Adipocyte (in vitro differentiated cells): Measurements from ENCODE around the gene SNTG2.

Source experiments
- DNase-seq: peaks from one replicate; pipeline ENCODE4 v3.0.0-alpha.2; 2015; ENCODE audit warnings: low read depth
- H3K27me3 ChIP-seq: replicated peaks from 2 replicates; pipeline ENCODE4 v1.7.0; 2013; ENCODE audit warnings: mild to moderate bottlenecking, low read length, moderate library complexity; ENCODE audit not compliant: control insufficient read depth, insufficient read depth
- H3K36me3 ChIP-seq: 2 replicates; pipeline ENCODE4 v1.7.0; 2013; ENCODE audit warnings: low read length, mild to moderate bottlenecking, moderate library complexity; ENCODE audit not compliant: control insufficient read depth, insufficient read depth, severe bottlenecking
- H3K4me1 ChIP-seq: 2 replicates; pipeline ENCODE4 v1.7.0; 2013; ENCODE audit warnings: mild to moderate bottlenecking, low read length, moderate library complexity; ENCODE audit not compliant: control insufficient read depth, insufficient read depth
- H3K4me3 ChIP-seq: 2 replicates; pipeline ENCODE4 v1.7.0; 2013; ENCODE audit warnings: mild to moderate bottlenecking, low read length, moderate library complexity
- H3K9ac ChIP-seq: 2 replicates; pipeline ENCODE4 v1.7.0; 2013; ENCODE audit warnings: mild to moderate bottlenecking, low read length, moderate library complexity
- H3K9me3 ChIP-seq: 2 replicates; pipeline ENCODE4 v1.7.0; 2013; ENCODE audit warnings: mild to moderate bottlenecking, low read length, moderate library complexity; ENCODE audit not compliant: control insufficient read depth

Gene SNTG2

DNA sequence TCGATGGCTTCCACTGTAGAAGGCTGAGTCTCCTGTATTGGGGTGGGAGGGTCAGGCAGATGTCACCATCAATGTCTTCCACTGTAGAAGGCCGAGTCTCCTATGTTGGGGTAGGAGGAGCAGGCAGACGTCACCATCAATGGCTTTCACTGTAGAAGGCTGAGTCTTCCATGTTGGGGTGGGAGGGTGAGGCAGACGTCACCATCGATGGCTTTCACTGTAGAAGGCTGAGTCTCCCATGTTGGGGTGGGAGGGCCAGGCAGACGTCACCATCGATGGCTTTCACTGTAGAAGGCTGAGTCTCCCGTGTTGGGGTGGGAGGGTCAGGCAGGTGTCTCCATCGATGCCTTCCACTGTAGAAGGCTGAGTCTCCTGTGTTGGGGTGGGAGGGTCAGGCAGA, 345.1 kb downstream of the SNTG2 start:
- Histone ChIP-seq H3K36me3 (no peaks in the 10 kb centered on the region), H3K9ac (no peak overlapping the region), H3K9me3 (peaks cover 3% of the 10 kb centered on the region), H3K4me3 (no peak overlapping the region), H3K4me1 (no peaks in the 10 kb centered on the region), H3K27me3 (no peaks in the 10 kb centered on the region)
- DNase-seq, result no peak

DNA sequence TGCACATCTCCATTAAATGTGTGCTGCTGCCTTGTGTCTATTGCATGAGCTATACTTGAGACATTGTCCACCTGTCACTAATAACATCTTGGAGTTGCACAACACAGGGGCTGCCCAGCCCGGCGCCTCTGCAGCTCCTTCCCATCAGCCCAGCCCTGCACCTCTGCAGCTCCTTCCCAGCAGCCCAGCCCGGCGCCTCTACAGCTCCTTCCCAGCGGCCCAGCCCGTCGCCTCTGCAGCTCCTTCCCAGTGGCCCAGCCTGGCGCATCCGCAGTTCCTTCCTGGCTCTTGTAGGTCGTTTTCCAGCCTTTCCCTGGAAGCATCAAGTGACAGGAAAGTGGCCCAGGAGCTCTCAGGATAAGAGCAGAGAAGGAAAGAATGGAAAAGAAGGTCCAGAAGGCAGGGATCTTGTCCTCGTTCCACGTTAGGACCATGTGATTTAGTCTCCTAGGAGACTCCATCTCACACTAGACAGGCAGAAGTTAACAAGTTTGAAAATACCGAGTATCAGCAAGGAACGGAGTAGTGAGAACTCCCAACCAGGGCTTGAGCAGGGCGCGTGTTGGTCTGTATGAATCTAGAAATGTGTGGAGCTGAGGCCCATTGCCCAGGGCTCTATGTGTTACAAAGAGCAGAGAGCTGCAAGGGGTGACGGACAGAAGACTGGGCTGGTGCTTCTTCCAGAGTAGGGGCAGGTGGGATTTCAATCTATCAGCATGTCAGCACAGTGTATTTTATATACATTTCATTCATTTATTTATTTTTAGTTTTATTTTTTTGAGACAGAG, 346.9 kb downstream of the SNTG2 start:
- no peak for DNase-seq
- H3K4me3 ChIP-seq, result no peak overlapping the region
- H3K9me3 ChIP-seq, result peaks cover 3% of the 10 kb centered on the region
- H3K4me1 ChIP-seq, result no peaks in the 10 kb centered on the region
- no peaks in the 10 kb centered on the region for H3K27me3 ChIP-seq
- H3K36me3 ChIP-seq, result no peaks in the 10 kb centered on the region
- no peak overlapping the region for H3K9ac ChIP-seq

DNA sequence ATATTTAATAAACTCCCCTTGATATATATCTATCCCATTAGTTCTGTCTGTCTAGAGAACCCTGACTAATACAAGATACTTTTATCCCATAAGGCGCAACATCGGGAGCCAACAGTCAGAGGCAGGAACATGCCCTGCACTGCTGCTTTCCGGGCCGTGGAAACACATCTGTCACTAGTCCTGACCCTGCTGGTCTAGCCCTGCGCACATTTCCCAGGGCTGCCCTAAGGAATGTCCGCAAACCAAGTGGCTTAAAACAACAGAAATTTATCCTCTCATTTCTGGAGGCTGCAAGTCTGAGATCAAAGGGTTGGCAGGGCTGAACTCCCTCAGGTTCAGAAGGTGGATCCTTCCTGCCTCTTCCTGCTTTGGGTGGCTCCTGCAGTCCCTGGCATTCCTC, 348.4 kb downstream of the SNTG2 start:
- Histone ChIP-seq H3K27me3 (no peaks in the 10 kb centered on the region), H3K36me3 (no peaks in the 10 kb centered on the region), H3K4me3 (no peak overlapping the region), H3K9ac (no peak overlapping the region), H3K9me3 (no peaks in the 10 kb centered on the region), H3K4me1 (no peaks in the 10 kb centered on the region)
- DNase-seq, result no peak

DNA sequence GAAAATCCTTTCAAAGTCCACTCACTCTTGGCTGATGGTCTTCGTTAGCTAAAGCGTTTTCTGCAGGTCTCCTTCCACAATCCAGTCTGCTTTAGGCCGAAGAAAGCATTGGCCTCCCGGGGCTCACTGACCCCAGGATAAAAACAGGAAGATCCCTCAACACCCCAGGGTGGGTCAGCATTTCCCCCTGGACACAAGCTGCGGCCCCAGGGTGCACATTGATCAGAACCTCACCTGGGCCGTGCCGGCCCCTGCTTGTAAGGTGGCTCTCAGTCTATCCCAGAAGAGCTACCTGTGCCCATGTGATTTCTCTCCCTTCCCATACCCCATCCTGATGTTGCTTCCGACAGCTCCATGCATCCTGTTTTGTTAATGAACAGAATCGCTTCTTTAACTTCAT, 349.6 kb downstream of the SNTG2 start:
- no peaks in the 10 kb centered on the region for H3K27me3 ChIP-seq
- no peaks in the 10 kb centered on the region for H3K9me3 ChIP-seq
- no peak overlapping the region for H3K9ac ChIP-seq
- no peaks in the 10 kb centered on the region for H3K36me3 ChIP-seq
- H3K4me1 ChIP-seq, result no peaks in the 10 kb centered on the region
- no peak overlapping the region for H3K4me3 ChIP-seq
- no peak for DNase-seq

DNA sequence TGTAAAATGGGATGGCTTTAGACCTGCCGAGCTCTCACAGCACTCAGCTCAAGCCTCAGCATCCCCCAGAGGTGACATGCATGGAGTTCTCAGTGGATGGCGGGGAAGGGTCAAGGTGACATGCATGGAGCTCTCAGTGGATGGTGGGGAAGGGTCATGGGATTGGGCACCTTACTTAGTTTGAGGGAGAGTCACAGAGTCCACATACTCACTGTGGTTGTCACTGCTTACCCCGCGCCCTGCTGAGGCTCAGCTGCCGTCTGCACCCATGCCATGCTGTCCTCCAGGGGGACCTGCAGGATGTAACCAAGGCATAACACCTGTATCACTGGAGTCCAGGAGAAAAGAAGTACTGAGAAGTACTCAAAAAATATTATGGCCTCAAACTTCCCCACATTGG, 350.4 kb downstream of the SNTG2 start:
- Histone ChIP-seq H3K27me3 (no peaks in the 10 kb centered on the region), H3K4me3 (no peak overlapping the region), H3K36me3 (no peaks in the 10 kb centered on the region), H3K9me3 (no peaks in the 10 kb centered on the region), H3K4me1 (no peaks in the 10 kb centered on the region), H3K9ac (no peak overlapping the region)
- no peak for DNase-seq

DNA sequence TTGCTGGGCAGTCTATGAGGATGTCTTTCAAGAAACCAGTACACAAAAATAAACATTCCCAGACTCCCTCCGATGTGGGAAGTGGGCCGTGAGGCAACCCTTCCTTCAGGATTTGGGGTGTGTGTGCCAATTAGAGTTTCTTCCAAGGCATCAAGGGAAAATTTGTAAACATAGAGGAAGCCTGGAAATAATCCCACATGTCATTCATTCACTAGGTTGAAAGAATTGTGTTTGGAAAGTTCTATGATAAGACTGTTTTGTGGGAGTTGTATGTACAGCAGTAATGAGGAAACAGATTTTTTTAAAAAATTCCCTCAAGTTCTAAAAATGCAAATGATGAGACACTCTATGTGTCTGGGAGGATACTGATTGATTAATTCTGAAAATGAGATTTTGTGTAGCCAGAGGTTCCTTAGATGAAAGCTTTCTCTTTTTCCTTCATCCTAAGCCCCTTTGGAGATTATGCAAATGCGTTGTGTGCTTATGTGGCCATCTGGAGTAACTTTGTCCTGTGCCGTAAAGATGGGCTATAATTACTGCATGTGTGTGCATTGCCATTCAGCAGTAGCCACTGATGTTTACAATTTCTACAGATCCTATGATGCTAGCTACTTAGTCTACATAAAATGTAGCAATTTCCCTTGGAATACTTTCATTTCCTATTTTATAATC, 354.8 kb downstream of the SNTG2 start:
- no peaks in the 10 kb centered on the region for H3K27me3 ChIP-seq
- H3K36me3 ChIP-seq, result no peaks in the 10 kb centered on the region
- H3K9me3 ChIP-seq, result no peaks in the 10 kb centered on the region
- H3K4me1 ChIP-seq, result no peaks in the 10 kb centered on the region
- DNase-seq, result no peak
- no peak overlapping the region for H3K9ac ChIP-seq
- no peak overlapping the region for H3K4me3 ChIP-seq

DNA sequence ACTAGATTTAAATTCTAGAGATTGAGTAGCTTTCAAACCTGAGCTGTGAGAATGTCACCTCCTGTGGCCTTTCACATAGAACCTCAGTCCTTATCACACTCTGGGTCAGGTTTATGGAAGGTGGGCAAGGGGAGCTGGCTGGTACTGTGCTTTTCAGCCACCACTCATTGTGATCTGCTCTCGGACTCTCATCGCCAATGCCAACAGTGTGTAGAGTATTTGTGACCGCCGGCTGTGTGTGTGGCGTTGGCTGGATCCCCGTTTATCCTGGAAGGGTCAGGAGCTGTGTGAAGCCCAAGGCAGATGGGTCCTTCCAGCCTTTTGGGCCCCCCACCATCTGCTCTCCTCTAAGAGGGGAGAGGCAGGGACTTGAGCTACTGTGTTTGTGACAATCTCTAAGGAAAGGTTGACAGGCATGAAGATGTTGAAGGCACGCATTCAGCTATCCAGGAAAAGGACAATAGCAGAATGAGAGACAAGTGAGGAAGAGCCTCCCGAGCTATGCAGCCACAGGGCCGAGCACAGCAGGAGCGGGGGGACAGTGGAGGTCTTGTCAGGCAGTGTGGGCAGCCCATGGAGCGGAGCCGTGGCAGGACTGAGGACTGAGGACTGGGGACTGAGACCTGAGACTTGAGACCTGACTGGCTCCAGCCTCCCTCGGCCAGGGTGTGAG, 355.5 kb downstream of the SNTG2 start:
- DNase-seq, result no peak
- Histone ChIP-seq H3K27me3 (no peaks in the 10 kb centered on the region), H3K4me3 (no peak overlapping the region), H3K4me1 (no peaks in the 10 kb centered on the region), H3K9me3 (no peaks in the 10 kb centered on the region), H3K9ac (no peak overlapping the region), H3K36me3 (no peaks in the 10 kb centered on the region)

DNA sequence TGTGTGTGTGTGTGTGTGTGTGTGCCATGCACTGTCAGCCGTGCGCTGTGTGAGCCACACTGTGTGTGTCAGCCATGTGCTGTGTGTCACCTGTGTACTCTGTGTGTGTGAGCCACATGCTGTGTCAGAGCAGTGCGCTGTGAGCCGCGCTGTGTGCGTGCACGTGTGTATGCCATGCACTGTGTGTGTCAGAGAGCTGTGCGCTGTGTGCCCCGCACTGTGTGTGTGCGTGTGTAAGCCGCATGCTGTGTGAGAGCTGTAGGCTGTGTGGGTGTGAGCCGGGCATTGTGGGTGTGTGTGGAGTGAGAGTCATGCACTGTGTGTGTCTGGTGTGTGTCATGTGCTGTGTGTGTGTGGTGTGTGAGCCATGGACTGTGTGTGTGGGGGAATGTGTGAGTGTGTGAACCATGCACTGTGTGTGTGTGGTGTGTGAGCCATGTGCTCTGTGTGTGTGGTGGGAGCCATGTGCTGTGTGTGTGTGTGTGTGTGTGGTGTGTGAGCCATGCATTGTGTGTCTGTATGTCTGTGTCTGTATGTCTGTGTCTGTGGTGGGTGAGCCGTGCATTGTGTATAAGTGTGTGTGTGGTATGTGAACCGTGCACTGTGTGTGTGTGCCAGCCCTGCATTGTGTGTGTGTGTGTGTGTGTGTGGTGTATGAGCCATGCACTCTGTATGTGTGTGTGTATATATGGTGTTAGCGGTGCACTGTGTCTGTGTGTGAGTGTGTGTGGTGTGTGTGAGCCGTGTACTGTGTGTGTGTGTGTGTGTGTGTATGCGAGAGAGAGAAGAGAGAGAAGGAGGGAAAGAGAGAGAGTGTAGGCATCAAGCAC, 356.3 kb downstream of the SNTG2 start:
- H3K27me3 ChIP-seq, result no peaks in the 10 kb centered on the region
- H3K9ac ChIP-seq, result no peak overlapping the region
- no peaks in the 10 kb centered on the region for H3K36me3 ChIP-seq
- no peak for DNase-seq
- no peaks in the 10 kb centered on the region for H3K4me1 ChIP-seq
- no peak overlapping the region for H3K4me3 ChIP-seq
- H3K9me3 ChIP-seq, result no peaks in the 10 kb centered on the region

DNA sequence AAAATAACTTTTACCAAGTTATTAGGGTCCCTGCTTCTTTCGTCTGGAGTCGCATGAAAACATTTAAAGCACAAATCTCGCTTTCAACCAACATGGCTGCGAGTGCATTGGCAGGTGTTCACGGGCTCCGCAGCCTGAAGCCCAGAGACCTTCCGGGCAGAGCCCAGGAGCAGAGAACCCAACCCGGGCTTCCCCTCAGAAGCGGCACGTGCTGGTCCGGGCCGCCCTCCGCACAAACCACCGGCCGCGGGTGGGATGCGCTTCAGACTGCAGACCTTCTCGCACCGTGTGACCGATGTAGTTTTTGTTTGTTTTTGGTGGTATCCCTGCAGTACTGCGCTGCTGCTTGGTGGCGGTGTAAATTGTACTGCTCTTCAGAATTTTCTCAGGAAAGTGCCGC, 357.0 kb downstream of the SNTG2 start:
- Histone ChIP-seq H3K4me1 (no peaks in the 10 kb centered on the region), H3K27me3 (no peaks in the 10 kb centered on the region), H3K9ac (no peak overlapping the region), H3K9me3 (no peaks in the 10 kb centered on the region), H3K4me3 (no peak overlapping the region), H3K36me3 (no peaks in the 10 kb centered on the region)
- no peak for DNase-seq

DNA sequence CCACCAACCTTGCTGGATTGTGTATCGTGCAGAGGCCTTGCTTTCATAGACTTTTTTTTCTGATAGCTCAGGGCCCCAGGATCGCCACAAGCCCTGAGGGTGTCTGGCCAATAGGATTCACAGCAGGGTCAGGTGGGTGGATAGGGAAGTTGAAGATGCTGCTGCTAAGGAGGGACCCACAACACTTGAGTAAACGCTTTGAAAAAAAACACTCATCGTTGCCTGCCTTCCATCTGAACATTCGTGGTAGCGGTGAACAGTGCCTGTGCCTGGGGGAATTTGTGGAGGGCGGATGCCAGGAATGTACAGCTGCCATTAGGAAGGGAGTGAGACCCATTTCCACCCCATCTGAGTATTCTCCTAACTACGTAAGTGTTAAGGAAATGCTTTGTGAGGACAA, 358.0 kb downstream of the SNTG2 start:
- Histone ChIP-seq H3K36me3 (no peaks in the 10 kb centered on the region), H3K27me3 (no peaks in the 10 kb centered on the region), H3K9me3 (no peaks in the 10 kb centered on the region), H3K9ac (no peak overlapping the region), H3K4me3 (no peak overlapping the region), H3K4me1 (no peaks in the 10 kb centered on the region)
- no peak for DNase-seq

DNA sequence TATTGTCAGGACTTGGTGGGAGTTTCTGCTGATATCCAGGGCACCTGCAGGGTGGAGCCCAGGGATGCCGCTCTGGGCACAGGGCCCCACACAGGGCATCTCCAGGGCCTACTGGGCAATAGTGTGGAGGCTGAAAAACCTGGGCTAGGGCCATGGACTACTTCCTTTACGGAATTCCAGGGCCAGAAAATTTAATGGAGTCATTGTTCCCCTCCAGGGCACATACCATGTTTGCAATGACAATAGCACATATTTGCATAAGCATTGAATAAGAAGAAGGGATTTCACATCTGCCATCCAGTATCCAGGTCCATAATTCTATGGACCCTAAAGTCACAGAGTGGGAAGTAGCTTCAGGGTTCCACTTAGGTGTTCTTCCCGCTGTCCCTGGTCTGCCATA, 358.9 kb downstream of the SNTG2 start:
- H3K36me3 ChIP-seq, result no peaks in the 10 kb centered on the region
- no peak for DNase-seq
- no peak overlapping the region for H3K9ac ChIP-seq
- no peaks in the 10 kb centered on the region for H3K4me1 ChIP-seq
- no peaks in the 10 kb centered on the region for H3K27me3 ChIP-seq
- no peaks in the 10 kb centered on the region for H3K9me3 ChIP-seq
- H3K4me3 ChIP-seq, result no peak overlapping the region
